MM.1S (cell line): ENCODE measurements around the gene LNPEP.

Experiments used
- EZH2 ChIP-seq: fragments of 300-600 bp; sonication (generic); optimal IDR thresholded peaks from 2 replicates; pipeline ENCODE3; 2017; ENCODE audit warnings: low read depth, mild to moderate bottlenecking, antibody characterized with exemption, low read length, mixed read lengths
- EZH2phosphoT487 ChIP-seq: fragments of 300-600 bp; sonication (generic); IDR thresholded peaks from 2 replicates; pipeline ENCODE4 v1.6.1; 2018; ENCODE audit warnings: antibody characterized with exemption, low read length
- TF ChIP-seq, protein P1 (sequence below): fragments of 300-600 bp; sonication (generic); IDR thresholded peaks from 2 replicates; pipeline ENCODE4 v1.5.1; 2016; ENCODE audit warnings: antibody characterized with exemption, low read length, mixed read lengths

DNA sequence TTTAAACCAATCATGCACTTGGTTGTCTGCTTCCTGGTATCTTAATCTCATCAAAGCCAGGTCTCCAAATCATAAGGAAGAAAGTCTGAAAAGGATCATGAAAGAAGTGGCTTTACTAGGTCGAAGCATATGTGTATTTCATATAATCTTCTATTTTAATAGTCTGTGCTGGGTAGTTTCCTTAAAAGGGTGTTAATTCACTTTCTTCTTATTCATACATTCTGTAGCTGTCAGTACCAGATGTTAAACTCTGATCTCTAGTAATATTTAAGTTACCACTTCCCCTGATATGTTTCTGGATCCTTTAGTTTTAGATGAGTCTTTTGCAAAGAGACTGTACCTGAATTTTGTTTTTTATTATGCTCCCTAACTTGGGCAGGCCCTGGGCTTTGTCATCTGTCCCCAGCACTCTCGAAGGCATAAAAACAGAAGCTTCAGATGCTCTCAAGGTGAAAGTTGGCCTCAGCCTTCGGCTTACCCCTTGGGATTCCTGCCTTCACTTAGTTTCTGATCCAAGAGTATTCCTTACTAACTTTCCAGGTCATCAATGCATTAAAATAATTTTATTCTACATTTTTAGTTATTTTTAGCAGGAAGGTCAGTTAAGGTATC lies 15.0 kb upstream of the LNPEP start:
- no peak for TF ChIP-seq EZH2
- TF ChIP-seq, protein P1, sequence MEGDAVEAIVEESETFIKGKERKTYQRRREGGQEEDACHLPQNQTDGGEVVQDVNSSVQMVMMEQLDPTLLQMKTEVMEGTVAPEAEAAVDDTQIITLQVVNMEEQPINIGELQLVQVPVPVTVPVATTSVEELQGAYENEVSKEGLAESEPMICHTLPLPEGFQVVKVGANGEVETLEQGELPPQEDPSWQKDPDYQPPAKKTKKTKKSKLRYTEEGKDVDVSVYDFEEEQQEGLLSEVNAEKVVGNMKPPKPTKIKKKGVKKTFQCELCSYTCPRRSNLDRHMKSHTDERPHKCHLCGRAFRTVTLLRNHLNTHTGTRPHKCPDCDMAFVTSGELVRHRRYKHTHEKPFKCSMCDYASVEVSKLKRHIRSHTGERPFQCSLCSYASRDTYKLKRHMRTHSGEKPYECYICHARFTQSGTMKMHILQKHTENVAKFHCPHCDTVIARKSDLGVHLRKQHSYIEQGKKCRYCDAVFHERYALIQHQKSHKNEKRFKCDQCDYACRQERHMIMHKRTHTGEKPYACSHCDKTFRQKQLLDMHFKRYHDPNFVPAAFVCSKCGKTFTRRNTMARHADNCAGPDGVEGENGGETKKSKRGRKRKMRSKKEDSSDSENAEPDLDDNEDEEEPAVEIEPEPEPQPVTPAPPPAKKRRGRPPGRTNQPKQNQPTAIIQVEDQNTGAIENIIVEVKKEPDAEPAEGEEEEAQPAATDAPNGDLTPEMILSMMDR: no peak
- TF ChIP-seq EZH2phosphoT487: no peak
